Measurements from ENCODE around the gene APBA2. TPM values are rescaled to one million over a fixed set of nuclear protein-coding genes. Genes with fewer than 3 reads are reported as not detected.

The APBA2 gene
- total RNA-seq, 6 experiments from 2014 or later = 5.3 to 6.5 (median 6.1) TPM

- peaks cover 9% of the 10 kb centered on the region for H3K27me3 Mint-ChIP-seq (ENCODE audit: insufficient read depth)
- DNase-seq = no peak
- H3K36me3 Mint-ChIP-seq (ENCODE audit: low read depth) = no peaks in the 10 kb centered on the region
- TF ChIP-seq CTCF (IDR thresholded peaks at IDR 0.05) = no peak
- no peak overlapping the region for H3K27ac Mint-ChIP-seq
- H3K9me3 Mint-ChIP-seq = no peaks in the 10 kb centered on the region; the same call in 1 of the 2 replicates
- H3K4me1 Mint-ChIP-seq (ENCODE audit: low read depth) = no peaks in the 10 kb centered on the region
- H3K4me3 Mint-ChIP-seq = no peak overlapping the region
Measured at GRCh38 chr15:29093065-29093435, 207.3 kb downstream of the APBA2 start.

GRCh38 chr15:29093696-29094343 lies 208.0 kb downstream of the APBA2 start:
- no peak overlapping the region for H3K27ac Mint-ChIP-seq
- H3K27me3 Mint-ChIP-seq (ENCODE audit: insufficient read depth) = peaks cover 9% of the 10 kb centered on the region
- no peaks in the 10 kb centered on the region; the same call in 1 of the 2 replicates for H3K9me3 Mint-ChIP-seq
- no peak overlapping the region for H3K4me3 Mint-ChIP-seq
- no peak for TF ChIP-seq CTCF (IDR thresholded peaks at IDR 0.05)
- H3K36me3 Mint-ChIP-seq (ENCODE audit: low read depth) = no peaks in the 10 kb centered on the region
- DNase-seq = no peak
- H3K4me1 Mint-ChIP-seq (ENCODE audit: low read depth) = no peaks in the 10 kb centered on the region

GRCh38 chr15:29094711-29095110 lies 208.9 kb downstream of the APBA2 start:
- DNase-seq = no peak
- no peak overlapping the region for H3K4me3 Mint-ChIP-seq
- peaks cover 8% of the 10 kb centered on the region for H3K27me3 Mint-ChIP-seq (ENCODE audit: insufficient read depth)
- no peaks in the 10 kb centered on the region; the same call in 1 of the 2 replicates for H3K9me3 Mint-ChIP-seq
- no peak for TF ChIP-seq CTCF (IDR thresholded peaks at IDR 0.05)
- no peaks in the 10 kb centered on the region for H3K4me1 Mint-ChIP-seq (ENCODE audit: low read depth)
- H3K36me3 Mint-ChIP-seq (ENCODE audit: low read depth) = no peaks in the 10 kb centered on the region
- no peak overlapping the region for H3K27ac Mint-ChIP-seq

- Mint-ChIP-seq H3K4me3 (no peak overlapping the region), H3K4me1 (ENCODE audit: low read depth) (no peaks in the 10 kb centered on the region), H3K9me3 (no peaks in the 10 kb centered on the region; the same call in 1 of the 2 replicates), H3K27ac (no peak overlapping the region), H3K27me3 (ENCODE audit: insufficient read depth) (peaks cover 8% of the 10 kb centered on the region), H3K36me3 (ENCODE audit: low read depth) (no peaks in the 10 kb centered on the region)
- DNase-seq = no peak
- no peak for TF ChIP-seq CTCF (IDR thresholded peaks at IDR 0.05)
Measured at GRCh38 chr15:29095746-29096145, 210.0 kb downstream of the APBA2 start.

- no peak overlapping the region for H3K4me3 Mint-ChIP-seq
- H3K4me1 Mint-ChIP-seq (ENCODE audit: low read depth) = no peaks in the 10 kb centered on the region
- peaks cover 5% of the 10 kb centered on the region; the same call in 1 of the 2 replicates for H3K27me3 Mint-ChIP-seq (ENCODE audit: insufficient read depth)
- H3K27ac Mint-ChIP-seq = no peak overlapping the region
- H3K36me3 Mint-ChIP-seq (ENCODE audit: low read depth) = no peaks in the 10 kb centered on the region
- H3K9me3 Mint-ChIP-seq = no peaks in the 10 kb centered on the region; the same call in 1 of the 2 replicates
- no peak for DNase-seq
- TF ChIP-seq CTCF (IDR thresholded peaks at IDR 0.05) = no peak
Measured at GRCh38 chr15:29097168-29097567, 211.4 kb downstream of the APBA2 start.
